IMR-90 (cell line): ENCODE results near the gene TM4SF1. TPM values are rescaled to one million over a fixed set of nuclear protein-coding genes. Genes with fewer than 3 reads are reported as not detected.

ENCODE experiments used
- ATAC-seq: fragments of 200-7000 bp; cut with Tn5 transposase; 2 replicates; pipeline ENCODE4 v1.9.1; 2020; ENCODE audit warnings: low read depth, mild to moderate bottlenecking, moderate library complexity
- BruUV-seq: library from RNA; stranded (reverse); fragments of 400-500 nt; replicated peaks from 2 replicates; lab custom pipeline; 2021; lab: Mats Ljungman, UMichigan
- CTCF ChIA-PET: fragments of 300-600 bp; formaldehyde crosslinking; extraction: SDS; loops from one replicate; lab custom pipeline; 2021; ENCODE audit warnings: antibody characterized with exemption; lab: Yijun Ruan, JAX
- POLR2A ChIA-PET: fragments of 300-600 bp; sonication (Branson Sonifier 250); formaldehyde crosslinking; loops from one replicate; lab custom pipeline; 2022; ENCODE audit warnings: antibody characterized with exemption; ENCODE audit not compliant: unreplicated experiment; lab: Charles Lee
- DNase-seq: peaks from one replicate; pipeline ENCODE4 v3.0.0; 2013
- H2AFZ ChIP-seq: replicated peaks from 2 replicates; pipeline ENCODE3; 2013; ENCODE audit warnings: low read length, mild to moderate bottlenecking; ENCODE audit not compliant: poor library complexity
- H2AK5ac ChIP-seq: 2 replicates; pipeline ENCODE4 v1.6.1; 2013; ENCODE audit warnings: low read depth, low read length, inconsistent platforms
- H2AK9ac ChIP-seq: replicated peaks from 2 replicates; pipeline ENCODE3; 2013; ENCODE audit warnings: mild to moderate bottlenecking, low read depth, low read length, moderate library complexity; ENCODE audit not compliant: poor library complexity
- H2BK120ac ChIP-seq: 2 replicates; pipeline ENCODE4 v1.6.1; 2013; ENCODE audit warnings: low read depth, low read length, inconsistent platforms
- H2BK15ac ChIP-seq: 3 replicates; pipeline ENCODE4 v1.6.1; 2013; ENCODE audit warnings: low read depth, low read length, inconsistent platforms
- H2BK20ac ChIP-seq: 2 replicates; pipeline ENCODE4 v1.6.1; 2013; ENCODE audit warnings: low read depth, mild to moderate bottlenecking, inconsistent platforms, low read length, moderate library complexity
- H2BK5ac ChIP-seq: 2 replicates; pipeline ENCODE4 v1.6.1; 2013; ENCODE audit warnings: mild to moderate bottlenecking, low read depth, low read length, inconsistent platforms; ENCODE audit not compliant: poor library complexity, severe bottlenecking
- H3K14ac ChIP-seq: replicated peaks from 2 replicates; pipeline ENCODE4 v1.6.1; 2013; ENCODE audit warnings: low read depth, low read length, inconsistent platforms
- H3K18ac ChIP-seq: 2 replicates; pipeline ENCODE4 v1.6.1; 2013; ENCODE audit warnings: low read depth, low read length, control low read depth
- H3K23ac ChIP-seq: 2 replicates; pipeline ENCODE4 v1.6.1; 2013; ENCODE audit warnings: low read depth, low read length, inconsistent platforms
- H3K27ac ChIP-seq: 2 replicates; pipeline ENCODE4 v1.5.1; 2013; ENCODE audit warnings: mild to moderate bottlenecking, control low read depth, low read length; ENCODE audit not compliant: insufficient read depth
- H3K27me3 ChIP-seq: 2 replicates; pipeline ENCODE4 v1.6.1; 2013; ENCODE audit warnings: low read length; ENCODE audit not compliant: control insufficient read depth, insufficient read depth
- H3K36me3 ChIP-seq: 2 replicates; pipeline ENCODE4 v1.6.1; 2013; ENCODE audit warnings: low read length, mixed read lengths; ENCODE audit not compliant: control insufficient read depth, insufficient read depth
- H3K4ac ChIP-seq: 2 replicates; pipeline ENCODE4 v1.6.1; 2013; ENCODE audit warnings: low read depth, low read length, inconsistent platforms
- H3K4me1 ChIP-seq: 2 replicates; pipeline ENCODE4 v1.6.1; 2013; ENCODE audit warnings: low read length, mixed read lengths; ENCODE audit not compliant: control insufficient read depth, insufficient read depth
- H3K4me2 ChIP-seq: 2 replicates; pipeline ENCODE4 v1.6.1; 2013; ENCODE audit warnings: low read depth, mild to moderate bottlenecking, control low read depth, low read length, moderate library complexity
- H3K4me3 ChIP-seq: 2 replicates; pipeline ENCODE4 v1.5.1; 2013; ENCODE audit warnings: low read depth, mild to moderate bottlenecking, control low read depth, low read length, moderate library complexity; ENCODE audit not compliant: insufficient read depth
- H3K56ac ChIP-seq: 2 replicates; pipeline ENCODE4 v1.6.1; 2013; ENCODE audit warnings: low read length, inconsistent platforms; ENCODE audit not compliant: insufficient read depth; ENCODE audit errors: extremely low read depth
- H3K79me1 ChIP-seq, 2 experiments: 2 replicates each; pipeline ENCODE4 v1.6.1; 2013; ENCODE audit warnings: low read length in 2 of 2, inconsistent platforms in 1 of 2, low read depth in 1 of 2
- H3K9ac ChIP-seq: 2 replicates; pipeline ENCODE4 v1.6.1; 2013; ENCODE audit warnings: low read depth, low read length, control low read depth
- H3K9me1 ChIP-seq: 2 replicates; pipeline ENCODE4 v1.6.1; 2013; ENCODE audit warnings: low read length, inconsistent platforms; ENCODE audit not compliant: insufficient read depth
- H3K9me3 ChIP-seq: 2 replicates; pipeline ENCODE4 v1.6.1; 2013; ENCODE audit warnings: low read length; ENCODE audit not compliant: control insufficient read depth, insufficient read depth
- H4K20me1 ChIP-seq: 2 replicates; pipeline ENCODE4 v1.6.1; 2013; ENCODE audit warnings: low read length, inconsistent platforms; ENCODE audit not compliant: insufficient read depth
- H4K5ac ChIP-seq: 2 replicates; pipeline ENCODE4 v1.6.1; 2013; ENCODE audit warnings: mild to moderate bottlenecking, low read depth, low read length, control low read depth
- H4K8ac ChIP-seq, 2 experiments: 2 replicates each; pipeline ENCODE4 v1.6.1; 2013; ENCODE audit warnings: low read depth in 2 of 2, low read length in 2 of 2, control low read depth in 1 of 2, inconsistent platforms in 1 of 2
- H4K91ac ChIP-seq: 2 replicates; pipeline ENCODE4 v1.6.1; 2013; ENCODE audit warnings: low read depth, low read length, inconsistent platforms; ENCODE audit not compliant: insufficient read depth
- CHD1 ChIP-seq: IDR thresholded peaks from 2 replicates; pipeline ENCODE4 v1.6.1; 2012; ENCODE audit warnings: low read depth, low read length, improper control_type of control experiment
- FOS ChIP-seq: fragments of 150-350 bp; IDR thresholded peaks from 2 replicates; pipeline ENCODE4 v1.6.1; 2016; ENCODE audit warnings: low read depth, low read length
- RAD21 ChIP-seq: IDR thresholded peaks from 2 replicates; pipeline ENCODE4 v1.6.1; 2012; ENCODE audit warnings: low read length, improper control_type of control experiment
- SMC3 ChIP-seq: fragments of 150-350 bp; IDR thresholded peaks from 2 replicates; pipeline ENCODE4 v1.6.1; 2016; ENCODE audit warnings: low read depth, mild to moderate bottlenecking, antibody characterized with exemption, low read length, moderate library complexity
- WGBS, 2 experiments: methylation state at CpG; one replicate each; pipeline versions ENCODE4 v1.1.5 to v1.1.7; 2013; ENCODE audit warnings: missing lambda C conversion rate in 2 of 2; ENCODE audit not compliant: insufficient read length in 1 of 2; ENCODE audit errors: extremely low coverage in 2 of 2; 5-methylcytosine and 5-hydroxymethylcytosine counted together
- dilution Hi-C: fragments of 300-500 bp; cut with HindIII; formaldehyde crosslinking; loops from one replicate; pipeline ENCODE4 v1.14.3; 2018; ENCODE audit warnings: low sequenced_read_pairs; ENCODE audit not compliant: unreplicated experiment
- in situ Hi-C: fragments of 300-500 bp; cut with MboI; formaldehyde crosslinking; loops from 3 replicates; pipeline ENCODE4 v1.14.3; 2019; ENCODE audit warnings: low sequenced_read_pairs, inconsistent platforms, mixed read lengths
- intact Hi-C: fragments of 100-400 bp; cut with micrococcal nuclease; formaldehyde crosslinking; loops from 2 replicates; pipeline ENCODE4 v1.10.0; 2022
- polyA plus RNA-seq, 3 experiments: library from polyadenylated mRNA; depleted of rRNA; stranded (reverse); fragments of >200 nt; gene quantifications; 2 replicates each; pipeline ENCODE4 v1.2.3, GENCODE V29; 2012; ENCODE audit warnings: low replicate concordance in 1 of 3
- total RNA-seq: library from RNA; depleted of rRNA; stranded (reverse); fragments of >200 nt; gene quantifications from 2 replicates; pipeline ENCODE4 v1.2.3, GENCODE V29; 2012
- TF ChIP-seq, protein P1 (sequence below): conservative IDR thresholded peaks from 2 replicates; pipeline ENCODE4 v1.5.1; 2012; ENCODE audit warnings: mild to moderate bottlenecking, low read depth, low read length, improper control_type of control experiment

Gene TM4SF1
- total and polyA plus RNA-seq, 2 of the 4 experiments (the other 2 are of a cell fraction) = 232 to 302 TPM

DNA sequence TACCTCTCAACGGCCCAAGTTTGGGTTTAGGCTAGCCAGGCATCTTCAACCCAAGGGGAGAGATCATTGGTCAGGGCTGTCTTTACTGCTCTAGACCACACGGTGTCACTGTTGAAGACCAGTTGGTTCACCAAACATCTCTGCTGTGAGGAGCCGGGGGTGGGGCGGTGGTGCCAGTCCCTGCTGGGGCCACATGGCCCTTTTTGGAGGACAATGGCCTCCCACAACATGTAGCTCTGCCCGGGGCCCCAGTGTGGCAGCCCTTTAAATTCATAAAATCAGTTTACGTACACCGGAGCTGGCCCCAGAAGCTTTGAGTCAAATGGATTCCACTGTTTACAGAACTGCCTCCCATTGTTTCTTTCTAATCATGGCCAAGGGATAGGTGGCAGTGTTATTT, 24.9 kb downstream of the TM4SF1 start:
- ChIA-PET CTCF (interaction anchor here (0.6 to 1.9 kb wide), 4 partner anchors 12 to 429 kb away, joined by 3 to 4 read pairs (median 4); no protein-coding TSS in a partner anchor), POLR2A (no interaction called here)
- Histone ChIP-seq H4K8ac (no peak overlapping the region), H3K56ac (no peak overlapping the region), H3K27ac (no peak overlapping the region), H3K9ac (no peak overlapping the region), H2BK120ac (peak overlapping the region; percentile 28; the same call in 1 of the 2 replicates), H4K5ac (no peak overlapping the region), H4K20me1 (no peaks in the 10 kb centered on the region), H3K4me3 (no peak overlapping the region), H2BK20ac (peak overlapping the region; percentile 95; the same call in 1 of the 2 replicates), H3K14ac (no peak overlapping the region), H2AK5ac (no peak overlapping the region), H3K23ac (no peak overlapping the region), H2BK5ac (peak overlapping the region; percentile 1), H3K9me1 (0 out of 2 replicates have a peak, but pooled peaks cover 3% of the 10 kb centered on the region), H3K4ac (peak overlapping the region; percentile 66; the same call in 1 of the 2 replicates), H3K79me1 (no peaks in the 10 kb centered on the region), H3K36me3 (no peaks in the 10 kb centered on the region), H2AFZ (peak overlapping the region; percentile 54), H3K18ac (peak overlapping the region; percentile 22; the same call in 1 of the 2 replicates), H2AK9ac (peak overlapping the region; percentile 43), H2BK15ac (peak overlapping the region; percentile 72; the same call in 2 of the 3 replicates), H3K27me3 (no peaks in the 10 kb centered on the region), H3K4me1 (peaks cover 8% of the 10 kb centered on the region), H4K91ac (peak overlapping the region; percentile 26; the same call in 1 of the 2 replicates), H3K4me2 (no peak overlapping the region), H3K9me3 (no peaks in the 10 kb centered on the region)
- DNase-seq (peak; percentile 58), ATAC-seq (peak; percentile 82)
- no TSS peak for BruUV-seq
- in situ Hi-C loops (no loop called here), intact Hi-C loops (loop anchor here (1.0 kb wide), 1 partner anchor 128 kb away; no protein-coding TSS in a partner anchor), dilution Hi-C loops (no loop called here)
- WGBS, 2 experiments = 50% methylated on average over 2 of the region's 7 CpGs; no CpG with 5 or more reads in 1 of the 2 experiments
- TF ChIP-seq, protein P1, sequence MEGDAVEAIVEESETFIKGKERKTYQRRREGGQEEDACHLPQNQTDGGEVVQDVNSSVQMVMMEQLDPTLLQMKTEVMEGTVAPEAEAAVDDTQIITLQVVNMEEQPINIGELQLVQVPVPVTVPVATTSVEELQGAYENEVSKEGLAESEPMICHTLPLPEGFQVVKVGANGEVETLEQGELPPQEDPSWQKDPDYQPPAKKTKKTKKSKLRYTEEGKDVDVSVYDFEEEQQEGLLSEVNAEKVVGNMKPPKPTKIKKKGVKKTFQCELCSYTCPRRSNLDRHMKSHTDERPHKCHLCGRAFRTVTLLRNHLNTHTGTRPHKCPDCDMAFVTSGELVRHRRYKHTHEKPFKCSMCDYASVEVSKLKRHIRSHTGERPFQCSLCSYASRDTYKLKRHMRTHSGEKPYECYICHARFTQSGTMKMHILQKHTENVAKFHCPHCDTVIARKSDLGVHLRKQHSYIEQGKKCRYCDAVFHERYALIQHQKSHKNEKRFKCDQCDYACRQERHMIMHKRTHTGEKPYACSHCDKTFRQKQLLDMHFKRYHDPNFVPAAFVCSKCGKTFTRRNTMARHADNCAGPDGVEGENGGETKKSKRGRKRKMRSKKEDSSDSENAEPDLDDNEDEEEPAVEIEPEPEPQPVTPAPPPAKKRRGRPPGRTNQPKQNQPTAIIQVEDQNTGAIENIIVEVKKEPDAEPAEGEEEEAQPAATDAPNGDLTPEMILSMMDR = peak; percentile 66
- TF ChIP-seq CHD1 = no peak
- TF ChIP-seq FOS = no peak
- TF ChIP-seq SMC3 = peak; percentile 61
- peak; percentile 77 for TF ChIP-seq RAD21
